ENCODE data around the gene CYYR1. TPM values are rescaled to one million over a fixed set of nuclear protein-coding genes. Genes with fewer than 3 reads are reported as not detected.

CYYR1 gene
- total and polyA plus RNA-seq, 8 donors, result 20.4 to 88.0 (median 75.9) TPM

- Histone ChIP-seq H3K27me3 (no peaks in the 10 kb centered on the region), H3K27ac (no peak overlapping the region), H3K9me3 (peaks cover 0 to 6% of the 10 kb centered on the region in 2 donors), H3K36me3 (no peaks in the 10 kb centered on the region), H3K4me3 (no peak overlapping the region), H3K4me1 (no peaks in the 10 kb centered on the region)
- intact Hi-C loops (cut with DNase I), result no loop called here
- no peak for ATAC-seq
- no peak for DNase-seq
- TF ChIP-seq, protein P1, sequence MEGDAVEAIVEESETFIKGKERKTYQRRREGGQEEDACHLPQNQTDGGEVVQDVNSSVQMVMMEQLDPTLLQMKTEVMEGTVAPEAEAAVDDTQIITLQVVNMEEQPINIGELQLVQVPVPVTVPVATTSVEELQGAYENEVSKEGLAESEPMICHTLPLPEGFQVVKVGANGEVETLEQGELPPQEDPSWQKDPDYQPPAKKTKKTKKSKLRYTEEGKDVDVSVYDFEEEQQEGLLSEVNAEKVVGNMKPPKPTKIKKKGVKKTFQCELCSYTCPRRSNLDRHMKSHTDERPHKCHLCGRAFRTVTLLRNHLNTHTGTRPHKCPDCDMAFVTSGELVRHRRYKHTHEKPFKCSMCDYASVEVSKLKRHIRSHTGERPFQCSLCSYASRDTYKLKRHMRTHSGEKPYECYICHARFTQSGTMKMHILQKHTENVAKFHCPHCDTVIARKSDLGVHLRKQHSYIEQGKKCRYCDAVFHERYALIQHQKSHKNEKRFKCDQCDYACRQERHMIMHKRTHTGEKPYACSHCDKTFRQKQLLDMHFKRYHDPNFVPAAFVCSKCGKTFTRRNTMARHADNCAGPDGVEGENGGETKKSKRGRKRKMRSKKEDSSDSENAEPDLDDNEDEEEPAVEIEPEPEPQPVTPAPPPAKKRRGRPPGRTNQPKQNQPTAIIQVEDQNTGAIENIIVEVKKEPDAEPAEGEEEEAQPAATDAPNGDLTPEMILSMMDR (IDR thresholded peaks at IDR 0.05), result no peak
Observed at GRCh38 chr21:26519142-26519541, 53.9 kb downstream of the CYYR1 start.

DNA sequence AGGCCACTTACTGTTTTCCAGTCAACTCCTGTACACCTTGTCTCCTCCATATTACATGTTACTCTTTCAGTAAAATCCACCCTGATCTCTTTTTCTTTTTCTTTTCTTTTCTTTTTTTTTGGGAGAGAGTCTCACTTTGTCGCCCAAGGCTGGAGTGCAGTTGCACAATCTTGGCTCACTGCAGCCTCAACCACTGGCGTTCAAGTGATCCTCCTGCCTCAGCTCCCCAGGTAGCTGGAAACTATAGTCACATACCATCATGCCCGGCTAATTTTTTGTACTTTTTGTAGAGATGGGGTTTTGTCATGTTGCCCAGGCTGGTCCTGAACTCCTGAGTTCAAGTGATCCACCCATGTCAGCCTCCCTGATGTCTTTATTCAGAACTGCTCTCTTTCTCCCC is 57.8 kb downstream of the CYYR1 start:
- no peaks in the 10 kb centered on the region for H3K4me1 ChIP-seq
- intact Hi-C loops (cut with DNase I), result no loop called here
- no peak for ATAC-seq
- no peak for DNase-seq
- H3K27ac ChIP-seq, result no peak overlapping the region
- no peaks in the 10 kb centered on the region for H3K36me3 ChIP-seq
- TF ChIP-seq, protein P1 (IDR thresholded peaks at IDR 0.05), result no peak
- H3K4me3 ChIP-seq, result no peak overlapping the region
- no peaks in the 10 kb centered on the region for H3K27me3 ChIP-seq
- H3K9me3 ChIP-seq, result peaks cover 0 to 6% of the 10 kb centered on the region in 2 donors

DNA sequence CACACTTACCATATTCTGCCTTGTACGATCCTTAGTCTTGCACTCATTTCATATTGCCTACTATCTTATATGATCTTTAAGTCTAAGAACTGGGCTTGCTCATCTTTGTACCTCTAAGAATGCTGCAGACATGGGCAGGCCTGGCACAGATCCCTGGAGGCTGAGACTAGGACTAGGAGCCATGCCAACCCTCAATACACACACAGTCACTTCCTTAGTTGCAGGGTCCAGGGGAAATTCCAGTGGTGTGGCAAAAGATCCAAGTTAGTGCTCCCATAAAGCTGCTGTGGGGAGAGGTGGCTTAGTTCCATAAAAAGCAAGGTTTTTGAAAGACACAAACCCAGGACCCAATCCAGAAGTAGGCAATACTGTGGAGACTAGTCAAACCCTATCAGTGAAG is 59.9 kb downstream of the CYYR1 start:
- no peak overlapping the region for H3K4me3 ChIP-seq
- H3K4me1 ChIP-seq, result no peaks in the 10 kb centered on the region
- ATAC-seq, result peak; percentile 33
- no peaks in the 10 kb centered on the region for H3K27me3 ChIP-seq
- TF ChIP-seq, protein P1 (IDR thresholded peaks at IDR 0.05), result no peak
- intact Hi-C loops (cut with DNase I), result no loop called here
- no peak overlapping the region for H3K27ac ChIP-seq
- no peaks in the 10 kb centered on the region for H3K36me3 ChIP-seq
- no peak for DNase-seq
- H3K9me3 ChIP-seq, result no peaks in the 10 kb centered on the region

- no peak for DNase-seq
- ATAC-seq, result no peak
- TF ChIP-seq, protein P1 (IDR thresholded peaks at IDR 0.05), result no peak
- H3K36me3 ChIP-seq, result no peaks in the 10 kb centered on the region
- H3K27ac ChIP-seq, result no peak overlapping the region
- intact Hi-C loops (cut with DNase I), result no loop called here
- H3K27me3 ChIP-seq, result no peaks in the 10 kb centered on the region
- no peaks in the 10 kb centered on the region for H3K4me1 ChIP-seq
- no peak overlapping the region for H3K4me3 ChIP-seq
- no peaks in the 10 kb centered on the region for H3K9me3 ChIP-seq
Observed at GRCh38 chr21:26512664-26513063, 60.4 kb downstream of the CYYR1 start.

DNA sequence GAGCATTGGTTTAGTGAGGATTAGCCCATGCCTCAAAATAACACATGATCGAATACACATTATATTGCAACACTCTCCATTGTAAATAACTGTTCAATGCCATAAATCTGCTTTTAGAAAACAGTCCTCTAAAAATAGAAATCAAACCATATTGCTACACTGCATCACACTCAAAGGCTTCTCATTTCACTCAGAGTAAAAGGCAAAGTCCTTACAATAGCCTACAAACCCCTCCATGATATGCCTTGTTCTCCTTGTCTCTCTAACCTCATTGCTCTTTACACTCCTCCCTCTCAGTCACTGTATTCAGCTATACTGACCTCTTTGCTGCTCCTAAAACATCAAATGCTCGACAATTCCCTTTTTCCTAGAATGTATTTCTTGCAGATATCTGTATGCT is 64.2 kb downstream of the CYYR1 start:
- TF ChIP-seq, protein P1 (IDR thresholded peaks at IDR 0.05), result no peak
- H3K27me3 ChIP-seq, result no peaks in the 10 kb centered on the region
- ATAC-seq (no peak), DNase-seq (no peak)
- no peaks in the 10 kb centered on the region for H3K9me3 ChIP-seq
- H3K4me1 ChIP-seq, result no peaks in the 10 kb centered on the region
- H3K4me3 ChIP-seq, result no peak overlapping the region
- no peak overlapping the region for H3K27ac ChIP-seq
- intact Hi-C loops (cut with DNase I), result no loop called here
- no peaks in the 10 kb centered on the region for H3K36me3 ChIP-seq
